OCI-LY1 (cell line): ENCODE results near the gene CHRD.

Experiments used
- CTCF ChIP-seq: fragments of 200-600 bp; sonication (generic), shearing (Covaris generic); IDR thresholded peaks from 2 replicates; pipeline ENCODE4 v1.5.1; 2017; ENCODE audit warnings: mild to moderate bottlenecking, antibody characterized with exemption, low read length, moderate library complexity, mixed read lengths
- EZH2 ChIP-seq: fragments of 200-600 bp; sonication (generic), shearing (Covaris generic); IDR thresholded peaks from 2 replicates; pipeline ENCODE4 v1.8.0; 2017; ENCODE audit warnings: borderline replicate concordance, mixed run types, mild to moderate bottlenecking, antibody characterized with exemption, low read length, moderate library complexity, mixed read lengths

- TF ChIP-seq CTCF (no peak), EZH2 (no peak)
These were observed 20.2 kb upstream of the CHRD start for GRCh38 chr3:184359610-184360009.
